GM06990 (cell line): Measurements from ENCODE around the gene MS4A4E.
A peak's percentile ranks its signal among the peaks of the same experiment; 100 is the strongest.

Experiments used
- DNase-seq: peaks from one replicate; pipeline ENCODE4 v3.0.0-alpha.2; 2011; ENCODE audit not compliant: insufficient read length; ENCODE audit errors: extremely low read depth
- H3K27me3 ChIP-seq: replicated peaks from 2 replicates; pipeline ENCODE4 v1.6.0; 2011; ENCODE audit warnings: low read length; ENCODE audit not compliant: control insufficient read depth, insufficient read depth
- H3K36me3 ChIP-seq: 2 replicates; pipeline ENCODE4 v1.5.1; 2011; ENCODE audit warnings: low read length; ENCODE audit not compliant: control insufficient read depth, insufficient read depth
- H3K4me3 ChIP-seq: replicated peaks from 2 replicates; pipeline ENCODE4 v1.5.1; 2011; ENCODE audit warnings: low read depth, mild to moderate bottlenecking, control low read depth, low read length
- TF ChIP-seq, protein P1 (sequence below): IDR thresholded peaks from 2 replicates; pipeline ENCODE4 v1.5.1; 2011; ENCODE audit warnings: low read length, control low read depth, mild to moderate bottlenecking, inconsistent platforms; ENCODE audit not compliant: insufficient read depth, poor library complexity, severe bottlenecking

Gene MS4A4E

DNA sequence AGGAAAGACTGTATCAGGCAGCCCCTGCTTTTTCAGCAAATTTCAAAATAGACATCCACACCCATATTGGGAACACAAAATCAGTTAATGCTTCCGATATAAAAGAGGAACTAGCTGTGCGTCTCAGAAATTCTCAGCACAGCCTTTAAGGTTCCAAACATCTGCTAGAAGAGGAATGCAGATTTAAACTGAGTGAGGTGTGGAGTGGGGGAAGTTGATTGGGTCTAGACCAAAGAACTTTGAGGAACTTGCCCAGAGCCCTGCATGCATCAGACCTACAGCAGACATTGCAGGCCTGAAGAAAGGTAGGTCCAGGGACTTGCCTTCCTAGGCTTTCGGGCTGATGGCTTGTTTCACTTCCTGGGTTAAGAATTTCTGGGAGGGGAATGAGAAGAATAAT is 37.5 kb upstream of the MS4A4E start, which contains the start of gene MS4A4A:
TSS of gene MS4A4A (plus strand) at position 255 of the 400 bp plus-strand sequence. CDS start at position 265, 10 bp downstream.
- TF ChIP-seq, protein P1, sequence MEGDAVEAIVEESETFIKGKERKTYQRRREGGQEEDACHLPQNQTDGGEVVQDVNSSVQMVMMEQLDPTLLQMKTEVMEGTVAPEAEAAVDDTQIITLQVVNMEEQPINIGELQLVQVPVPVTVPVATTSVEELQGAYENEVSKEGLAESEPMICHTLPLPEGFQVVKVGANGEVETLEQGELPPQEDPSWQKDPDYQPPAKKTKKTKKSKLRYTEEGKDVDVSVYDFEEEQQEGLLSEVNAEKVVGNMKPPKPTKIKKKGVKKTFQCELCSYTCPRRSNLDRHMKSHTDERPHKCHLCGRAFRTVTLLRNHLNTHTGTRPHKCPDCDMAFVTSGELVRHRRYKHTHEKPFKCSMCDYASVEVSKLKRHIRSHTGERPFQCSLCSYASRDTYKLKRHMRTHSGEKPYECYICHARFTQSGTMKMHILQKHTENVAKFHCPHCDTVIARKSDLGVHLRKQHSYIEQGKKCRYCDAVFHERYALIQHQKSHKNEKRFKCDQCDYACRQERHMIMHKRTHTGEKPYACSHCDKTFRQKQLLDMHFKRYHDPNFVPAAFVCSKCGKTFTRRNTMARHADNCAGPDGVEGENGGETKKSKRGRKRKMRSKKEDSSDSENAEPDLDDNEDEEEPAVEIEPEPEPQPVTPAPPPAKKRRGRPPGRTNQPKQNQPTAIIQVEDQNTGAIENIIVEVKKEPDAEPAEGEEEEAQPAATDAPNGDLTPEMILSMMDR = no peak
- DNase-seq = no peak
- H3K4me3 ChIP-seq = no peak within 1 kb of the TSS
- no peaks in the 10 kb centered on the region for H3K27me3 ChIP-seq
- no peaks in the 10 kb centered on the region for H3K36me3 ChIP-seq

DNA sequence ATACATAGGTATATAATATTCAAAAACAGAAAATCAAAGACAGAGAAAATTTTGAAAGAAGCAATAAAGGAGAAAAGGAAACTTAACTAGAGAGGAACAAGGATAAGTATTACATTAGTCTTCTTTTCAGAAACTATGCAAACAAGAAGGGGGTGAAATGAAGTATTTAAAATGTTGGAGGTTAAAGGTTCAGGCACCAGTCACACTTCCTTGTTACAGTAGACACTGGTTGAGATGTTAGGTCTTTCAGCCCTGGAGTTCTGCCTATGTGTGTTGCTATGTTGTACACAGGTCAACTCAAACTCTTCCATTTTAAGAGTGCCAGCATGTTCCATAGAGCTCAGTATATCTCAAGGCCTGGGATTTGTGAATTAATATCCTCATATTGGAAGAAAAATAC is 31.5 kb upstream of the MS4A4E start:
- no peaks in the 10 kb centered on the region for H3K27me3 ChIP-seq
- DNase-seq = no peak
- TF ChIP-seq, protein P1 = no peak
- H3K4me3 ChIP-seq = no peak overlapping the region
- no peaks in the 10 kb centered on the region for H3K36me3 ChIP-seq

DNA sequence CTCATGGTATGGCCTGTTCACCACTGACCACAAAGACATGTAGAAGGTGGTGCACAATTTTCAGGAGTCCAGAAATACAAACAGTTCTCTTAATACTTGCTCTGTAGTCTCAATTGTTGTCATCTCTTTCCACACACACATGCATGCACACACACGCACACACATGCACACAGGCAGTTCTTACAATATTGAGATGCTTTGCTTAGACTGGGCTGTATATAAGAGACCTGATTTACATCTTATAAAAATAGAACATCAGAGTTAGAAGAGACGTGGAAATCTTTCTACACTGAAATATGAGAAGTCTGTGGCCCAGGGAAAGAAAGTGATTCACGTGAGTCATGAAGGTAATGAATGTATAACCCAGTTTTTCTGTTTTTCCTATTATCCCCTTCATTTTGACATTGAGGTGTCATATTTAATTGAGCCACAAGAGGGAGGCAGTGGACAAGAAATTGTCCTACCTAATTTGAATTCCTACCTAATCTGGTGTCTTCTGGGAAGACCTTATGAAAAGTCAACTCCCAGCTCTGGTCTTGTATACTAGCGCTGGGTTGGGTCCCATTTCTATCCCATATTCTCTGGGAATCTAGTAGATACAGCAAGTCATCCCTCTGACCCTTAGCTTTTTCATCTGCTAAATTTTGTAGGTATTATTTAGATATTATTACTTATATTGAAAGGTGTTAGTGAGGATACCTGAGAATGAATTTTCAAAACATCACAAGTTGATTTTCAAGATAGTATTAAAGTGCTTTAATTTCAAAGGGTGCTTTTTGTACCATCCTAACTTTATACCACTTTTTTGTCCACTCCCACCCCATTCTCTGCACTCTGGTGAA is 22.7 kb upstream of the MS4A4E start:
- H3K36me3 ChIP-seq = no peaks in the 10 kb centered on the region
- no peak overlapping the region for H3K4me3 ChIP-seq
- TF ChIP-seq, protein P1 = peak; percentile 54
- no peaks in the 10 kb centered on the region for H3K27me3 ChIP-seq
- DNase-seq = peak; percentile 21

DNA sequence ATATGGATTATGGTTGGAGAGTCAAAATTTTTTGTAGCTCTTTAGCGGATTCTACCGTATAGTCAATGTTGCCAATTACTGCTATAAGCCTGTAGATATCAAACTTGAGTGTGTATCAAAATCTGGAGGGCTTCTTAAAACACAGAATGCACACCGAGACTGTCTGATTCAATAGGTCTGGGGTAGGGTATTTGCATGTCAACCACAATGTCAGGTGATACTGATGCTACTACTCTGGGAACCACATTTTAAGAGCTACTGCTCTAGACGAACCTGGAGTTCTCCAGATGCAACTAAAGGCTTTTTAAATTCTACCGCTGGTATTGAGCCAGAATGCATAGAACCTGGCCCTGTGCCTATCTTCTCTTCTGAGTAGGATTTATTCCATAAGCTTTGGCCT is 21.7 kb upstream of the MS4A4E start:
- Histone ChIP-seq H3K27me3 (no peaks in the 10 kb centered on the region), H3K36me3 (no peaks in the 10 kb centered on the region), H3K4me3 (no peak overlapping the region)
- DNase-seq = no peak
- TF ChIP-seq, protein P1 = no peak

DNA sequence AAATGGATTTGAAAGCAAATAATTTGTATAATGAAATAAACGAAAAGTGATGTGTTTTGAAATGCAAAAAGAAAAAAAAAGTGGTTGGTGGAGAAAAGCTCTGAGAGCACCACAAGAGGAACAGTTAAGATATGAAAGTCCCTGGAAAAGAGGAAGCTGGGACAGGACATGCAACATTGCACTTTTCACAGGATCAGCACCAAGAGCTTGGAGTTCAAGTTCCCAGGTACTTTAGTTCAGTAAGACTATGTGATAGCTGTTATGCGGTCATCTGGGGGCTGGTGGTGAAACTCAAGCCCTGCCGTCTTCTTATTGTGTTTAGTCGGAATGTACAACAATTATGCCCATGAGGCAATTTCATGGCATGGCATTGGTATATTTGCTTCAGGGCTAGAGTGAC is 20.5 kb upstream of the MS4A4E start:
- no peak for DNase-seq
- no peaks in the 10 kb centered on the region; the same call in 1 of the 2 replicates for H3K27me3 ChIP-seq
- TF ChIP-seq, protein P1 = no peak
- no peak overlapping the region for H3K4me3 ChIP-seq
- no peaks in the 10 kb centered on the region for H3K36me3 ChIP-seq

DNA sequence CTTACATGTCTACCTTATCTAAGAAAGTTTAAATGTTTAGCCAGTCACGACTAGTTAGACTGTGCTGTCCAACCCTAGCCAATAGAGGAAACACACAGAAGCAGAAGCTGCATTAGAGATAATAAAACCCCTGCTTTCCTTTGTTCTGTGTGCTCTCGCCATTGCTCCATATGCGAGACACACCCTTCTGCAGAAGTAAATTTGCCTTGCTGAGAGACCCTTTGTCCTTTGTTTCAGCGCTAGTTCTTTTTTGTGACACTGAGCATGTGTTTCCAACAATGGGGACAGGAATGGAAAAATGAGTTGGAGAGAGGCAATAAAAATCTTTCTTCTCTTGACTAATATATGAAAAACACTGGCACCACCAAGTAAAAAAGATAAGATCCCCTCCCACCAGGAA is 18.1 kb upstream of the MS4A4E start:
- Histone ChIP-seq H3K36me3 (no peaks in the 10 kb centered on the region), H3K4me3 (no peak overlapping the region), H3K27me3 (no peaks in the 10 kb centered on the region; the same call in 1 of the 2 replicates)
- DNase-seq = no peak
- TF ChIP-seq, protein P1 = no peak
